Gastrocnemius medialis (tissue), 4 donors: ENCODE results near the gene MECP2. TPM values are rescaled to one million over a fixed set of nuclear protein-coding genes. Genes with fewer than 3 reads are reported as not detected.

Source experiments
- ATAC-seq, 2 donors: fragments of 150-250 bp; one replicate each; pipeline ENCODE4 v1.9.1; 2016
- DNase-seq, 2 donors: peaks; one replicate each; pipeline ENCODE4 v3.0.0-alpha.2; 2019
- H3K27ac ChIP-seq, 4 donors: fragments of 200-600 bp; sonication (generic); 1 replicate in 1 of 4; 2 replicates in 3 of 4; pipeline ENCODE4 v1.5.1; 2016 to 2018; ENCODE audit warnings: mild to moderate bottlenecking in 2 of 4, moderate library complexity in 1 of 4
- H3K27me3 ChIP-seq, 3 donors: fragments of 200-600 bp; sonication (generic) in 2 of 3; 1 replicate in 1 of 3; 2 replicates in 2 of 3; pipeline versions ENCODE4 v1.5.1 to v1.6.0; 2016 to 2019; ENCODE audit warnings: mild to moderate bottlenecking in 1 of 3, moderate library complexity in 1 of 3
- H3K36me3 ChIP-seq, 2 donors: fragments of 200-600 bp; sonication (generic) in 1 of 2; one replicate each; pipeline ENCODE4 v1.5.1; 2017 to 2018
- H3K4me1 ChIP-seq, 2 donors: fragments of 200-600 bp; sonication (generic) in 1 of 2; one replicate each; pipeline ENCODE4 v1.5.1; 2016 to 2017; ENCODE audit warnings: mild to moderate bottlenecking in 2 of 2
- H3K4me3 ChIP-seq, 4 donors: fragments of 200-600 bp; sonication (generic) in 3 of 4; 1 replicate in 1 of 4; 2 replicates in 3 of 4; pipeline ENCODE4 v1.5.1; 2016 to 2019; ENCODE audit warnings: mild to moderate bottlenecking in 2 of 4
- H3K9me3 ChIP-seq, 3 donors: fragments of 200-600 bp; sonication (generic) in 2 of 3; 1 replicate in 1 of 3; 2 replicates in 2 of 3; pipeline ENCODE4 v1.5.1; 2016 to 2019
- CTCF ChIP-seq, 5 experiments: fragments of 450-650 bp in 3 of 5; fragments of 200-600 bp in 2 of 5; sonication (generic) in 2 of 5; IDR thresholded peaks in 4 of 5; conservative IDR thresholded peaks in 1 of 5; 1 replicate in 4 of 5; 2 replicates in 1 of 5; pipeline ENCODE4 v1.5.1; 2016 to 2019; ENCODE audit warnings: antibody characterized with exemption in 5 of 5, mild to moderate bottlenecking in 3 of 5, moderate library complexity in 3 of 5
- POLR2A ChIP-seq, 2 donors: fragments of 450-650 bp; IDR thresholded peaks; one replicate each; pipeline ENCODE4 v1.6.1; 2017; ENCODE audit warnings: antibody characterized with exemption in 2 of 2, mild to moderate bottlenecking in 2 of 2, moderate library complexity in 2 of 2
- in situ Hi-C, 4 donors: fragments of 200-750 bp; cut with MboI; loops; one replicate each; pipeline versions ENCODE4 v1.15.0 to v1.8.0; 2017; ENCODE audit warnings: low sequenced_read_pairs in 4 of 4
- intact Hi-C: fragments of 100-400 bp; cut with DNase I; formaldehyde crosslinking; loops from one replicate; pipeline ENCODE4 v1.15.1; 2023; ENCODE audit warnings: low total_unique reads
- total RNA-seq, 4 donors: library from RNA; depleted of rRNA; stranded (reverse); fragments of >200 nt; gene quantifications; one replicate each; pipeline versions ENCODE4 v1.1.0 to v1.2.3, GENCODE V29; 2016

Gene MECP2
- total RNA-seq, 4 donors from 2014 or later: 39.0 to 63.2 (median 45.2) TPM

GRCh38 chrX:154043003-154043763 is 54.3 kb downstream of the MECP2 start:
- Histone ChIP-seq H3K27me3 (no peaks in the 10 kb centered on the region), H3K27ac (peak overlapping the region; percentile 63 to 89 (median 78)), H3K4me1 (peaks cover 54 to 87% of the 10 kb centered on the region in 2 donors), H3K4me3 (no peak overlapping the region), H3K36me3 (no peaks in the 10 kb centered on the region), H3K9me3 (no peaks in the 10 kb centered on the region)
- ATAC-seq (peak in 1 of 2 donors; percentile 29), DNase-seq (no peak)
- TF ChIP-seq CTCF (IDR thresholded peaks at IDR 0.05 in 4 of 5, conservative IDR thresholded peaks at IDR 0.05 in 1 of 5) (no peak), POLR2A (IDR thresholded peaks at IDR 0.05) (no peak)
- intact Hi-C loops: loop anchor here (10.0 kb wide), 1 partner anchor 338 kb away; no protein-coding TSS in a partner anchor
- in situ Hi-C loops: no loop called here

DNA sequence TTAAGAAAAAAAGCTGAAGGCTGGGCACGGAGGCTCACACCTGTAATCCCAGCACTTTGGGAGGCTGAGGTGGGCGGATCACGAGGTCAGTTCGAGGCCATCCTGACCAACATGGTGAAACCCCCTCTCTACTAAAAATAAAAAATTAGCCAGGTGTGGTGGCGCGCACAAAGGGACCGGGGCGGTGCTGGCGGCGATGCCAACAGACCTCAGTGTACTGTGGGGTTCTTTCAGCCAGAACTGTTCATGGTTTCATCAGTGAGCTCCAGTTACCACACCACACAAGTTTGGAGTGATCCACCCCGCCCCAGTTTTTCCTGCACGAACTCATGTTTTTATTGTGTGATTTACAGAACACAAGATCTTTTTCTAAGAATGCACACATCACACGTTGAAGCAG is 56.7 kb downstream of the MECP2 start:
- no peaks in the 10 kb centered on the region for H3K27me3 ChIP-seq
- TF ChIP-seq CTCF (IDR thresholded peaks at IDR 0.05 in 4 of 5, conservative IDR thresholded peaks at IDR 0.05 in 1 of 5) (no peak), POLR2A (IDR thresholded peaks at IDR 0.05) (no peak)
- no peaks in the 10 kb centered on the region for H3K36me3 ChIP-seq
- intact Hi-C loops: loop anchor here (10.0 kb wide), 1 partner anchor 336 kb away; no protein-coding TSS in a partner anchor
- no peaks in the 10 kb centered on the region for H3K9me3 ChIP-seq
- peak overlapping the region; percentile 50 to 89 (median 78) for H3K27ac ChIP-seq
- H3K4me3 ChIP-seq: no peak overlapping the region
- peak in 1 of 2 donors; percentile 42 for DNase-seq
- ATAC-seq: peak; percentile 49 to 59
- in situ Hi-C loops: no loop called here
- peaks cover 37 to 65% of the 10 kb centered on the region in 2 donors for H3K4me1 ChIP-seq

GRCh38 chrX:154040307-154040756 is 57.2 kb downstream of the MECP2 start:
- H3K27me3 ChIP-seq: no peaks in the 10 kb centered on the region
- peak overlapping the region; percentile 50 to 89 (median 78) for H3K27ac ChIP-seq
- no peak for DNase-seq
- in situ Hi-C loops (no loop called here), intact Hi-C loops (loop anchor here (10.0 kb wide), 1 partner anchor 336 kb away; no protein-coding TSS in a partner anchor)
- TF ChIP-seq POLR2A (IDR thresholded peaks at IDR 0.05): no peak
- TF ChIP-seq CTCF (IDR thresholded peaks at IDR 0.05 in 4 of 5, conservative IDR thresholded peaks at IDR 0.05 in 1 of 5): no peak
- no peaks in the 10 kb centered on the region for H3K9me3 ChIP-seq
- no peak overlapping the region for H3K4me3 ChIP-seq
- no peaks in the 10 kb centered on the region for H3K36me3 ChIP-seq
- peaks cover 38 to 59% of the 10 kb centered on the region in 2 donors for H3K4me1 ChIP-seq
- ATAC-seq: peak; percentile 77 to 86

GRCh38 chrX:154039577-154039976 is 57.9 kb downstream of the MECP2 start:
- TF ChIP-seq POLR2A (IDR thresholded peaks at IDR 0.05): no peak
- TF ChIP-seq CTCF (IDR thresholded peaks at IDR 0.05 in 4 of 5, conservative IDR thresholded peaks at IDR 0.05 in 1 of 5): no peak
- Histone ChIP-seq H3K36me3 (no peaks in the 10 kb centered on the region), H3K9me3 (no peaks in the 10 kb centered on the region), H3K4me1 (peaks cover 35 to 52% of the 10 kb centered on the region in 2 donors), H3K4me3 (no peak overlapping the region), H3K27me3 (no peaks in the 10 kb centered on the region), H3K27ac (peak overlapping the region; percentile 50 to 89 (median 78))
- in situ Hi-C loops (no loop called here), intact Hi-C loops (no loop called here)
- DNase-seq (peak in 1 of 2 donors; percentile 41), ATAC-seq (peak; percentile 22 to 38)
